Measurements from ENCODE around the gene FOXP4. TPM values are rescaled to one million over a fixed set of nuclear protein-coding genes. Genes with fewer than 3 reads are reported as not detected.
A peak's percentile ranks its signal among the peaks of the same experiment; 100 is the strongest.

Gene FOXP4
- total and polyA plus RNA-seq, 2 donors (not counting 1 experiment from before 2014, with no cell fraction given): 0.81 to 1.8 TPM

- Histone ChIP-seq H3K9ac (ENCODE audit: insufficient read depth, low read length) (no peak overlapping the region), H3K27me3 (ENCODE audit: control insufficient read depth, insufficient read depth, low read length) (peaks cover 12% of the 10 kb centered on the region), H3K9me3 (ENCODE audit: control insufficient read depth, insufficient read depth, low read depth, low read length) (no peaks in the 10 kb centered on the region), H4K20me1 (ENCODE audit: control insufficient read depth, extremely low read depth, insufficient read depth, low read length) (no peaks in the 10 kb centered on the region), H3K27ac (ENCODE audit: insufficient read depth, low read length) (no peak overlapping the region), H3K79me2 (ENCODE audit: control insufficient read depth, insufficient read depth, low read length) (no peaks in the 10 kb centered on the region), H3K4me2 (ENCODE audit: extremely low read depth, insufficient read depth, low read length) (no peak overlapping the region), H3K4me3 (replicated peaks in 1 of 4; ENCODE audit: control extremely low read depth in 1 of 4, insufficient read depth in 1 of 4, low read depth in 3 of 4, low read length in 4 of 4) (no peak overlapping the region), H3K36me3 (ENCODE audit: control insufficient read depth, insufficient read depth, low read length) (no peaks in the 10 kb centered on the region), H3K4me1 (ENCODE audit: control insufficient read depth, extremely low read depth, insufficient read depth, low read length) (no peaks in the 10 kb centered on the region), H2AFZ (ENCODE audit: low read length) (no peak overlapping the region)
- DNase-seq (ENCODE audit: low read depth in 2 of 2): no peak
- TF ChIP-seq CTCF (conservative IDR thresholded peaks at IDR 0.05 in 1 of 2, IDR thresholded peaks at IDR 0.05 in 1 of 2; ENCODE audit: low read depth in 1 of 2, low read length in 2 of 2) (no peak), EZH2 (IDR thresholded peaks at IDR 0.05; ENCODE audit: low read length, missing control alignments) (no peak)
Observed at GRCh38 chr6:41646026-41646795, 100.0 kb downstream of the FOXP4 start.

- no peak overlapping the region for H3K9ac ChIP-seq (ENCODE audit: insufficient read depth, low read length)
- no peaks in the 10 kb centered on the region for H4K20me1 ChIP-seq (ENCODE audit: control insufficient read depth, extremely low read depth, insufficient read depth, low read length)
- H3K27ac ChIP-seq (ENCODE audit: insufficient read depth, low read length): no peak overlapping the region
- H3K27me3 ChIP-seq (ENCODE audit: control insufficient read depth, insufficient read depth, low read length): peaks cover 7% of the 10 kb centered on the region
- no peaks in the 10 kb centered on the region for H3K4me1 ChIP-seq (ENCODE audit: control insufficient read depth, extremely low read depth, insufficient read depth, low read length)
- no peaks in the 10 kb centered on the region for H3K79me2 ChIP-seq (ENCODE audit: control insufficient read depth, insufficient read depth, low read length)
- no peak overlapping the region for H3K4me3 ChIP-seq (replicated peaks in 1 of 4; ENCODE audit: control extremely low read depth in 1 of 4, insufficient read depth in 1 of 4, low read depth in 3 of 4, low read length in 4 of 4)
- no peaks in the 10 kb centered on the region for H3K36me3 ChIP-seq (ENCODE audit: control insufficient read depth, insufficient read depth, low read length)
- TF ChIP-seq EZH2 (IDR thresholded peaks at IDR 0.05; ENCODE audit: low read length, missing control alignments) (no peak), CTCF (conservative IDR thresholded peaks at IDR 0.05 in 1 of 2, IDR thresholded peaks at IDR 0.05 in 1 of 2; ENCODE audit: low read depth in 1 of 2, low read length in 2 of 2) (no peak)
- DNase-seq (ENCODE audit: low read depth in 2 of 2): peak; percentile 29 to 65
- no peak overlapping the region for H2AFZ ChIP-seq (ENCODE audit: low read length)
- H3K9me3 ChIP-seq (ENCODE audit: control insufficient read depth, insufficient read depth, low read depth, low read length): no peaks in the 10 kb centered on the region
- no peak overlapping the region for H3K4me2 ChIP-seq (ENCODE audit: extremely low read depth, insufficient read depth, low read length)
Observed at GRCh38 chr6:41647061-41647511, 100.9 kb downstream of the FOXP4 start.

GRCh38 chr6:41648070-41648585, 101.9 kb downstream of the FOXP4 start:
- H3K36me3 ChIP-seq (ENCODE audit: control insufficient read depth, insufficient read depth, low read length): no peaks in the 10 kb centered on the region
- H3K79me2 ChIP-seq (ENCODE audit: control insufficient read depth, insufficient read depth, low read length): no peaks in the 10 kb centered on the region
- no peak overlapping the region for H2AFZ ChIP-seq (ENCODE audit: low read length)
- H3K4me1 ChIP-seq (ENCODE audit: control insufficient read depth, extremely low read depth, insufficient read depth, low read length): no peaks in the 10 kb centered on the region
- H3K27me3 ChIP-seq (ENCODE audit: control insufficient read depth, insufficient read depth, low read length): peaks cover 7% of the 10 kb centered on the region
- DNase-seq (ENCODE audit: low read depth in 2 of 2): no peak
- no peak for TF ChIP-seq CTCF (conservative IDR thresholded peaks at IDR 0.05 in 1 of 2, IDR thresholded peaks at IDR 0.05 in 1 of 2; ENCODE audit: low read depth in 1 of 2, low read length in 2 of 2)
- TF ChIP-seq EZH2 (IDR thresholded peaks at IDR 0.05; ENCODE audit: low read length, missing control alignments): no peak
- no peak overlapping the region for H3K27ac ChIP-seq (ENCODE audit: insufficient read depth, low read length)
- H4K20me1 ChIP-seq (ENCODE audit: control insufficient read depth, extremely low read depth, insufficient read depth, low read length): no peaks in the 10 kb centered on the region
- H3K9ac ChIP-seq (ENCODE audit: insufficient read depth, low read length): no peak overlapping the region
- H3K4me2 ChIP-seq (ENCODE audit: extremely low read depth, insufficient read depth, low read length): no peak overlapping the region
- no peaks in the 10 kb centered on the region for H3K9me3 ChIP-seq (ENCODE audit: control insufficient read depth, insufficient read depth, low read depth, low read length)
- no peak overlapping the region for H3K4me3 ChIP-seq (replicated peaks in 1 of 4; ENCODE audit: control extremely low read depth in 1 of 4, insufficient read depth in 1 of 4, low read depth in 3 of 4, low read length in 4 of 4)

All from fibroblast of lung (primary cell).